Measurements from ENCODE around the gene CORO2A. TPM values are rescaled to one million over a fixed set of nuclear protein-coding genes. Genes with fewer than 3 reads are reported as not detected.
A peak's percentile ranks its signal among the peaks of the same experiment; 100 is the strongest.

The CORO2A gene
- total and polyA plus RNA-seq, 2 of the 13 experiments (the other 11 are each of a cell fraction or from before 2014, with no cell fraction given) = 14.4 to 15.3 TPM

DNA sequence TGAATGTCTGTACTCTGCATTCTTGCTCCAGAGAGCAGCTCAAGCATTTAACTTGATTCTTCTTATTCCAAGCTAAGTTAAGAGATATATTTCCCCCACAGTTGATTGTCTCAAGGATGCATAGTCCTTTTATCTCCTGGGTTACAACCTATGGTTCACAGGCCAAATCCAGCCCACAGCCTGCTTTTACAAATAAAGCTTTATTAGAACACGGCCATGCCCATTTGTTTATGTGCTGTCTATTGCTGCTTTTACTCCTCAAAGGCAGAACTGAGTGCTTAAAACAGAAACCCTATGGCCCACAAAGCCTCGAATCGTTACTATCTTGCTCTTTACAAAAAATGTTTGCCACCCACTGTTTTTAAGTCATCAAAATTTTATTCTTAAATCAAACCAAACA is 37.2 kb upstream of the CORO2A start (continued):
- TF ChIP-seq, protein P1, sequence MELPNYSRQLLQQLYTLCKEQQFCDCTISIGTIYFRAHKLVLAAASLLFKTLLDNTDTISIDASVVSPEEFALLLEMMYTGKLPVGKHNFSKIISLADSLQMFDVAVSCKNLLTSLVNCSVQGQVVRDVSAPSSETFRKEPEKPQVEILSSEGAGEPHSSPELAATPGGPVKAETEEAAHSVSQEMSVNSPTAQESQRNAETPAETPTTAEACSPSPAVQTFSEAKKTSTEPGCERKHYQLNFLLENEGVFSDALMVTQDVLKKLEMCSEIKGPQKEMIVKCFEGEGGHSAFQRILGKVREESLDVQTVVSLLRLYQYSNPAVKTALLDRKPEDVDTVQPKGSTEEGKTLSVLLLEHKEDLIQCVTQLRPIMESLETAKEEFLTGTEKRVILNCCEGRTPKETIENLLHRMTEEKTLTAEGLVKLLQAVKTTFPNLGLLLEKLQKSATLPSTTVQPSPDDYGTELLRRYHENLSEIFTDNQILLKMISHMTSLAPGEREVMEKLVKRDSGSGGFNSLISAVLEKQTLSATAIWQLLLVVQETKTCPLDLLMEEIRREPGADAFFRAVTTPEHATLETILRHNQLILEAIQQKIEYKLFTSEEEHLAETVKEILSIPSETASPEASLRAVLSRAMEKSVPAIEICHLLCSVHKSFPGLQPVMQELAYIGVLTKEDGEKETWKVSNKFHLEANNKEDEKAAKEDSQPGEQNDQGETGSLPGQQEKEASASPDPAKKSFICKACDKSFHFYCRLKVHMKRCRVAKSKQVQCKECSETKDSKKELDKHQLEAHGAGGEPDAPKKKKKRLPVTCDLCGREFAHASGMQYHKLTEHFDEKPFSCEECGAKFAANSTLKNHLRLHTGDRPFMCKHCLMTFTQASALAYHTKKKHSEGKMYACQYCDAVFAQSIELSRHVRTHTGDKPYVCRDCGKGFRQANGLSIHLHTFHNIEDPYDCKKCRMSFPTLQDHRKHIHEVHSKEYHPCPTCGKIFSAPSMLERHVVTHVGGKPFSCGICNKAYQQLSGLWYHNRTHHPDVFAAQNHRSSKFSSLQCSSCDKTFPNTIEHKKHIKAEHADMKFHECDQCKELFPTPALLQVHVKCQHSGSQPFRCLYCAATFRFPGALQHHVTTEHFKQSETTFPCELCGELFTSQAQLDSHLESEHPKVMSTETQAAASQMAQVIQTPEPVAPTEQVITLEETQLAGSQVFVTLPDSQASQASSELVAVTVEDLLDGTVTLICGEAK (IDR thresholded peaks at IDR 0.05) = peak; percentile 91
- TF ChIP-seq, protein P1 (CRISPR knock-in tag; IDR thresholded peaks at IDR 0.05) = peak; percentile 99
- TF ChIP-seq ZNF639 (CRISPR knock-in tag; conservative IDR thresholded peaks at IDR 0.05) = no peak
- TF ChIP-seq ZNF773 (CRISPR knock-in tag; IDR thresholded peaks at IDR 0.05; ENCODE audit: borderline replicate concordance) = no peak

Data from HepG2 (cell line).